ENCODE data around the gene NUDT22.

GRCh38 chr11:64229744-64230170 is 3.7 kb downstream of the NUDT22 start:
- TF ChIP-seq CTCF (conservative IDR thresholded peaks at IDR 0.05; ENCODE audit: low read depth, low read length) (no peak), EZH2 (IDR thresholded peaks at IDR 0.05; ENCODE audit: borderline replicate concordance, low read depth, low read length, poor library complexity, severe bottlenecking) (no peak)

Data from A673 (cell line).